Neural crest cell (in vitro differentiated cells): ENCODE measurements around the gene NINL. TPM values are rescaled to one million over a fixed set of nuclear protein-coding genes. Genes with fewer than 3 reads are reported as not detected.

Experiments used
- DNase-seq: peaks from one replicate; pipeline ENCODE4 v3.0.0; 2021; ENCODE audit warnings: low read depth, mixed read lengths, low spot score
- H3K27ac Mint-ChIP-seq: one replicate; pipeline ENCODE4 v1.8.0; 2021; ENCODE audit warnings: mild to moderate bottlenecking, mixed read lengths; ENCODE audit not compliant: unreplicated experiment
- H3K27me3 Mint-ChIP-seq: 2 replicates; pipeline ENCODE4 v1.8.0; 2021; ENCODE audit warnings: low read depth, mild to moderate bottlenecking, mixed read lengths
- H3K36me3 Mint-ChIP-seq: 2 replicates; pipeline ENCODE4 v1.8.0; 2021; ENCODE audit warnings: low read depth, mild to moderate bottlenecking, mixed read lengths
- H3K4me1 Mint-ChIP-seq: 2 replicates; pipeline ENCODE4 v1.8.0; 2021; ENCODE audit warnings: mixed read lengths
- H3K4me3 Mint-ChIP-seq: one replicate; pipeline ENCODE4 v1.8.0; 2021; ENCODE audit warnings: mild to moderate bottlenecking, mixed read lengths
- H3K9me3 Mint-ChIP-seq: 2 replicates; pipeline ENCODE4 v1.8.0; 2021; ENCODE audit warnings: mixed read lengths
- total RNA-seq: library from RNA; stranded (reverse); gene quantifications from 2 replicates; pipeline ENCODE4 v1.2.1, GENCODE V29; 2021
- TF ChIP-seq, protein P1 (sequence below): fragments of 200-600 bp; sonication (generic); conservative IDR thresholded peaks from 2 replicates; pipeline ENCODE4 v1.5.0; 2021; ENCODE audit warnings: antibody characterized with exemption, mild to moderate bottlenecking

NINL gene
- total RNA-seq, 1 donor from 2014 or later, result 44.0 TPM

DNA sequence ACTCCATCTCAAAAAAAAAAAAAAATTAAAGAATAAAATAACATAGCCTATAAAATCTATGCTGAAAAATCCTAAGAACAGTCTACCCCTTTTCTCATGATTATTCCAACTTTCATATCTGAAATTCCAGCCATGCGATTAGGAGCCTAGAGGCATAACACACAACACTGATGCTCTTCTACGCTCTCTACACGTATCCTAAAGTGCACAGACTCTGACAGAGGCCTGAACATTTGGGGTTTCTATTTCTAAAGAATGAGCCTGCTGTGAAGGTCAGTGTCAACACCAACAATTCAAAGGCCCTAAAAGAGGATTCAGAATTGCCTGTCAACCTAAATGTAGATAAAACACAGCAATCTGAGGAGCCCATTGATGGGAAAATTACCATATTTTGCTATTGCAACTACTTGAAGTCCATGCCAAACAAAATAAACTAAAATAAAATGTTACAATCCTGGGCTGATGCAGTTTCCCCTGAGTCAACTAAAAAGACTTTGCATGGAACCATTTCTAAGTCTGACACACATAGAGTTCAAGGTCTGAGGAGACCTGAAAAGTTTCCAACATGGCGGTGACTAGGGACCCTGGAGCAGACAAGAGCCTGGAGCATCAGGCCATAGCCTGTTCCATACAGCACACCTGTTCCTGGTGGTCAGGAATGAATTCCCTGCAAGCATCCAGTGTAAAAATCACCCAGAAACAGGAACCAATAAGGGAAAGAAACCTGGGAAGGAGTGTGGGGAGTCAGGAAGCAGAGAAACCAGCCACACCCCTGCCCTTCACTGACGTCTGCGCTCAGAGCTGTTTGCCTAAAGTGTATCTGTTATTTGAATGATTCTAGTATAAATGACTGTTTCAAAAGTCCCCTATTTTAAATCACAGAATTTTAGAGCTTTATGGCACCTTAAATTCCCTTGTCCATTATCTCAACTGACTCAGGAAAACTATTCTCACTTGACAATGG, 11.8 kb downstream of the NINL start:
- H3K36me3 Mint-ChIP-seq, result peaks cover 3% of the 10 kb centered on the region
- no peaks in the 10 kb centered on the region for H3K27me3 Mint-ChIP-seq
- DNase-seq, result no peak
- H3K27ac Mint-ChIP-seq, result no peak overlapping the region
- no peaks in the 10 kb centered on the region for H3K9me3 Mint-ChIP-seq
- H3K4me3 Mint-ChIP-seq, result no peak overlapping the region
- H3K4me1 Mint-ChIP-seq, result peaks cover 23% of the 10 kb centered on the region
- TF ChIP-seq, protein P1, sequence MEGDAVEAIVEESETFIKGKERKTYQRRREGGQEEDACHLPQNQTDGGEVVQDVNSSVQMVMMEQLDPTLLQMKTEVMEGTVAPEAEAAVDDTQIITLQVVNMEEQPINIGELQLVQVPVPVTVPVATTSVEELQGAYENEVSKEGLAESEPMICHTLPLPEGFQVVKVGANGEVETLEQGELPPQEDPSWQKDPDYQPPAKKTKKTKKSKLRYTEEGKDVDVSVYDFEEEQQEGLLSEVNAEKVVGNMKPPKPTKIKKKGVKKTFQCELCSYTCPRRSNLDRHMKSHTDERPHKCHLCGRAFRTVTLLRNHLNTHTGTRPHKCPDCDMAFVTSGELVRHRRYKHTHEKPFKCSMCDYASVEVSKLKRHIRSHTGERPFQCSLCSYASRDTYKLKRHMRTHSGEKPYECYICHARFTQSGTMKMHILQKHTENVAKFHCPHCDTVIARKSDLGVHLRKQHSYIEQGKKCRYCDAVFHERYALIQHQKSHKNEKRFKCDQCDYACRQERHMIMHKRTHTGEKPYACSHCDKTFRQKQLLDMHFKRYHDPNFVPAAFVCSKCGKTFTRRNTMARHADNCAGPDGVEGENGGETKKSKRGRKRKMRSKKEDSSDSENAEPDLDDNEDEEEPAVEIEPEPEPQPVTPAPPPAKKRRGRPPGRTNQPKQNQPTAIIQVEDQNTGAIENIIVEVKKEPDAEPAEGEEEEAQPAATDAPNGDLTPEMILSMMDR, result no peak

DNA sequence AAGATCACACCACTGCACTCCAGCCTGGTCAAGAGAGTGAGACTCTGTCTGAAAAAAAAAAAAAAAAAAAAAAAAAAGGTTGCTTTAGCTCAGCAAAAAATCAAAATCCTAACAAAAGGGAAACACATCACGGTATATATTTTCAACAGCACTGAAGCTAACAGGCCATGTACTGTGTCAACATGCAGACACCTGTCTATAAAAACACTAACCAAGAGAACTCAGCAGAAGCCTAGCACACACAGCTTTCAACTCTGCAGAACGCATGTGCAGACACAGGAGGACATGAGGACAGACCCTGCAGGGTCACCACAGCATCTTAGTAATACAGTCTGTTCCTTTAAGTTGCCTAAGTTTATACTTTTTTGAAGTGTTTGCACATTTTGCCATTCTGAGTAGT, 13.5 kb downstream of the NINL start:
- Mint-ChIP-seq H3K27me3 (no peaks in the 10 kb centered on the region), H3K9me3 (no peaks in the 10 kb centered on the region), H3K36me3 (peaks cover 3% of the 10 kb centered on the region), H3K4me3 (no peak overlapping the region), H3K4me1 (peaks cover 28% of the 10 kb centered on the region), H3K27ac (no peak overlapping the region)
- no peak for DNase-seq
- TF ChIP-seq, protein P1, result no peak

DNA sequence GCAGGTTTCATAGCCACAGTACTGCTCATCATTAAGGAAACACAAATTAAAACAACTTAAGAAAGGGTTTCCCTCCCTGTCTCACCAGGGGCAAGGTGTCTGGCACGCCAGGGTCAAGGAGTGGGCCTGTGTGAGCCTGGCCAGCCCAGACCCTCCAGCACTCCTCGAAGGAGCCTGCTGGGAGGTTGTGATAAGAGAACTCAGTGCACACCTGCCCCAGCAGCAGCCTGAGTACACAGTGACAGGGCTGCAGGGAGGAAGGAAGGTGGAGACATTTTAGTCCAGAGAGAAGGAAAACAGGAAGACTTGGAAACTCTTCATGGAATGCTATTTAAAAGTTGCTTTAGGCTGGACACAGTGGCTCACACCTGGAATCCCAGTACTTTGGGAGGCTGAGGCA, 14.1 kb downstream of the NINL start:
- TF ChIP-seq, protein P1, result no peak
- peaks cover 30% of the 10 kb centered on the region for H3K4me1 Mint-ChIP-seq
- DNase-seq, result no peak
- no peaks in the 10 kb centered on the region for H3K27me3 Mint-ChIP-seq
- peaks cover 5% of the 10 kb centered on the region for H3K36me3 Mint-ChIP-seq
- no peak overlapping the region for H3K4me3 Mint-ChIP-seq
- H3K27ac Mint-ChIP-seq, result no peak overlapping the region
- H3K9me3 Mint-ChIP-seq, result no peaks in the 10 kb centered on the region

DNA sequence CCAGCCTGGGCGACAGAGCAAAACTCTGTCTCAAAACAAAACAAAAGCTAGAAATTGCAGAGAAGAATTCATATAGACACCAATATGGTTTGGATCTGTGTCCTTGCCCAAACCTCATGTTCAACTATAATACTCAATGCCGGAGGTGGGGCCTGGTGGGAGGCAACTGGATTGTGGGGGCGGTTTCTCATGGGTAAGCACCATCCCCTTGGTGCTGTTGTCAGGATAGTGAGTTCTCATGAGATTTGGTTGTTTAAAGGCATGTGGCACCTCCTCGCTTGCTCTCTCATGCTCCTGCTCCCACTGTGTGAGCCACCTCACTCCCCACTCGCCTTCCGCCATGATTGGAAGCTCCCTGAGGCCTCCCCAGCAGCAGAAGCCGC, 15.2 kb downstream of the NINL start:
- Mint-ChIP-seq H3K36me3 (peaks cover 6% of the 10 kb centered on the region), H3K9me3 (no peaks in the 10 kb centered on the region), H3K4me3 (no peak overlapping the region), H3K27me3 (no peaks in the 10 kb centered on the region), H3K27ac (no peak overlapping the region), H3K4me1 (peaks cover 41% of the 10 kb centered on the region)
- no peak for DNase-seq
- TF ChIP-seq, protein P1, result no peak

DNA sequence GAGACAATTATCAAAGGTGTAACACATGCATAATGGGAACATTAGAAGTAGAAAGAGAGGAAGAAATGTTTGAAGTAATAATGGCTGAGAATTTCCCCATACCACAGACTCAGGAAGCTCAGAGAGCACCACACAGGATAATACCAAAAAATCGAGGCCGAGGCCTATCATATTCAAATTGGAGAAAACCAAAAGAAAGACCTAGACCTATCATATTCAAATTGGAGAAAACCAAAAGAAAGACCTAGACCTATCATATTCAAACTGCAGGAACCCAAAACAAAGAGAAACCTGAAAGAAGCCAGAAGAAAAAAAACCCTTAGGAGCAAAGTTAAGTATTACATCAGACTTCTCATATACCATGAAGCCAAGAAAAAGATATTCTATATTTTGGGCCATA, 18.0 kb downstream of the NINL start:
- Mint-ChIP-seq H3K36me3 (peaks cover 17% of the 10 kb centered on the region), H3K4me3 (no peak overlapping the region), H3K27me3 (no peaks in the 10 kb centered on the region), H3K9me3 (peaks cover 7% of the 10 kb centered on the region), H3K4me1 (peaks cover 30% of the 10 kb centered on the region), H3K27ac (no peak overlapping the region)
- TF ChIP-seq, protein P1, result no peak
- no peak for DNase-seq
